HepG2 (cell line): ENCODE data around the gene KDM2B. TPM values are rescaled to one million over a fixed set of nuclear protein-coding genes. Genes with fewer than 3 reads are reported as not detected.

ENCODE experiments used
- ATAC-seq: fragments of 200-7000 bp; cut with Tn5 transposase; 3 replicates; pipeline ENCODE4 v1.9.1; 2020; ENCODE audit warnings: mild to moderate bottlenecking, moderate library complexity
- BruUV-seq: library from RNA; stranded (reverse); fragments of 400-500 nt; replicated peaks from 2 replicates; lab custom pipeline; 2021; lab: Mats Ljungman, UMichigan
- CTCF ChIA-PET: fragments of 300-600 bp; formaldehyde crosslinking; extraction: SDS; loops from one replicate; lab custom pipeline; 2021; ENCODE audit warnings: low total read pairs, inconsistent platforms, low intra/inter-chr PET ratio; lab: Yijun Ruan, JAX
- POLR2A ChIA-PET: fragments of 350-600 bp; sonication (Branson Sonifier 250); formaldehyde crosslinking; loops from one replicate; lab custom pipeline; 2020; ENCODE audit warnings: antibody characterized with exemption, inconsistent platforms; lab: Yijun Ruan, JAX
- DNase-seq: peaks from one replicate; pipeline ENCODE4 v3.0.0-alpha.2; 2015; ENCODE audit warnings: low spot score
- FAIRE-seq: peaks from 3 replicates; lab custom pipeline; 2011; peaks lifted over from hg19 to GRCh38; lab: Jason Lieb, UNC
- H2AFZ ChIP-seq: one replicate; pipeline ENCODE4 v1.6.1; 2011; ENCODE audit warnings: low read length, inconsistent platforms
- H3K27ac ChIP-seq: fragments of 300-600 bp; 3 replicates; pipeline ENCODE4 v1.8.0; 2011; ENCODE audit warnings: mixed run types, mild to moderate bottlenecking, mixed read lengths, low read length, inconsistent platforms; ENCODE audit not compliant: insufficient read depth; ENCODE audit errors: extremely low read length
- H3K27me3 ChIP-seq, 2 experiments: fragments of 200-600 bp in 1 of 2; 2 replicates in 1 of 2; 3 replicates in 1 of 2; pipeline versions ENCODE4 v1.6.0 to v1.8.0; 2011; ENCODE audit warnings: low read length in 2 of 2, mild to moderate bottlenecking in 2 of 2, moderate library complexity in 2 of 2, inconsistent platforms in 1 of 2; ENCODE audit not compliant: insufficient read depth in 2 of 2, control insufficient read depth in 1 of 2
- H3K36me3 ChIP-seq, 2 experiments: fragments of 200-600 bp in 1 of 2; replicated peaks in 1 of 2; 2 replicates in 1 of 2; 3 replicates in 1 of 2; pipeline versions ENCODE4 v1.5.1 to v1.8.0; 2011; ENCODE audit warnings: low read length in 2 of 2, inconsistent platforms in 1 of 2; ENCODE audit not compliant: insufficient read depth in 2 of 2, control insufficient read depth in 1 of 2
- H3K4me1 ChIP-seq: 2 replicates; pipeline ENCODE4 v1.5.1; 2012; ENCODE audit warnings: low read length, inconsistent platforms; ENCODE audit not compliant: insufficient read depth
- H3K4me2 ChIP-seq: 2 replicates; pipeline ENCODE4 v1.6.0; 2011; ENCODE audit warnings: low read depth, low read length, inconsistent platforms
- H3K4me3 ChIP-seq, 3 experiments: fragments of 200-600 bp in 1 of 3; sonication (generic), shearing (Covaris generic) in 1 of 3; replicated peaks in 1 of 3; 2 replicates each; pipeline ENCODE4 v1.5.1; 2011 to 2016; ENCODE audit warnings: low read length in 3 of 3, inconsistent platforms in 2 of 3, low read depth in 2 of 3, mild to moderate bottlenecking in 2 of 3, control low read depth in 1 of 3, mixed read lengths in 1 of 3; ENCODE audit not compliant: insufficient read depth in 1 of 3
- H3K79me2 ChIP-seq: one replicate; pipeline ENCODE4 v1.6.1; 2011; ENCODE audit warnings: low read length, inconsistent platforms; ENCODE audit not compliant: insufficient read depth
- H3K9ac ChIP-seq: 2 replicates; pipeline ENCODE4 v1.6.0; 2011; ENCODE audit warnings: mild to moderate bottlenecking, low read depth, low read length, inconsistent platforms; ENCODE audit not compliant: insufficient read depth
- H3K9me3 ChIP-seq: 2 replicates; pipeline ENCODE4 v1.5.1; 2012; ENCODE audit warnings: mild to moderate bottlenecking, low read length
- H4K20me1 ChIP-seq: 2 replicates; pipeline ENCODE4 v1.6.0; 2011; ENCODE audit warnings: inconsistent platforms, mild to moderate bottlenecking, low read length, moderate library complexity; ENCODE audit not compliant: insufficient read depth
- AKAP8 ChIP-seq: sonication (generic); formaldehyde crosslinking; IDR thresholded peaks from 2 replicates; pipeline ENCODE4 v1.5.1; 2020; ENCODE audit warnings: mild to moderate bottlenecking, missing genetic modification reagents
- HDAC1 ChIP-seq: sonication (generic); formaldehyde crosslinking; IDR thresholded peaks from 2 replicates; pipeline ENCODE4 v1.5.1; 2020; ENCODE audit warnings: mild to moderate bottlenecking, missing genetic modification reagents
- HINFP ChIP-seq: sonication (generic); formaldehyde crosslinking; IDR thresholded peaks from 2 replicates; pipeline ENCODE4 v1.4.0; 2020; ENCODE audit warnings: low read depth, mild to moderate bottlenecking, missing genetic modification reagents
- PHF21A ChIP-seq: sonication (generic); formaldehyde crosslinking; IDR thresholded peaks from 2 replicates; pipeline ENCODE4 v1.5.0; 2020; ENCODE audit warnings: mild to moderate bottlenecking, missing genetic modification reagents
- SCMH1 ChIP-seq: sonication (generic); formaldehyde crosslinking; IDR thresholded peaks from 2 replicates; pipeline ENCODE4 v1.9.0; 2021; ENCODE audit warnings: missing genetic modification reagents, mild to moderate bottlenecking, borderline replicate concordance
- SSRP1 ChIP-seq: IDR thresholded peaks from 2 replicates; pipeline ENCODE4 v1.6.1; 2016; ENCODE audit warnings: control low read depth
- SUZ12 ChIP-seq: fragments of 150-350 bp; IDR thresholded peaks from 2 replicates; pipeline ENCODE4 v1.6.1; 2014; ENCODE audit warnings: low read depth, low read length
- THAP8 ChIP-seq: sonication (generic); formaldehyde crosslinking; IDR thresholded peaks from 2 replicates; pipeline ENCODE4 v1.5.1; 2020; ENCODE audit warnings: missing genetic modification reagents, mild to moderate bottlenecking, borderline replicate concordance
- ZNF280B ChIP-seq: sonication (generic); formaldehyde crosslinking; IDR thresholded peaks from 2 replicates; pipeline ENCODE4 v1.5.0; 2020; ENCODE audit warnings: missing genetic modification reagents, mild to moderate bottlenecking, borderline replicate concordance
- ZNF414 ChIP-seq: sonication (generic); formaldehyde crosslinking; IDR thresholded peaks from 2 replicates; pipeline ENCODE4 v1.5.0; 2020; ENCODE audit warnings: missing genetic modification reagents
- ZNF441 ChIP-seq: sonication (generic); formaldehyde crosslinking; IDR thresholded peaks from 2 replicates; pipeline ENCODE4 v1.7.0; 2021; ENCODE audit warnings: missing genetic modification reagents, borderline replicate concordance
- ZNF589 ChIP-seq: sonication (generic); formaldehyde crosslinking; conservative IDR thresholded peaks from 2 replicates; pipeline ENCODE4 v1.8.0; 2022; ENCODE audit warnings: mild to moderate bottlenecking, moderate library complexity, missing genetic modification reagents
- WGBS: methylation state at CpG from one replicate; pipeline ENCODE4 v1.1.6; 2017; ENCODE audit warnings: low lambda C conversion rate; 5-methylcytosine and 5-hydroxymethylcytosine counted together
- in situ Hi-C: cut with HindIII; loops from 2 replicates; pipeline ENCODE4 v1.10.0; 2017; ENCODE audit warnings: low pct_unique_long_range_greater_than_20kb; ENCODE audit not compliant: extremely low pct_ligation_motif_present
- intact Hi-C: fragments of 100-400 bp; cut with micrococcal nuclease; formaldehyde crosslinking; loops from one replicate; pipeline ENCODE4 v1.10.0; 2022; ENCODE audit not compliant: unreplicated experiment
- polyA plus RNA-seq, 8 experiments: library from polyadenylated mRNA; depleted of rRNA in 3 of 8; stranded (reverse) in 7 of 8; unstranded in 1 of 8; fragments of >200 nt; fragmentation: Illumina TruSeq in 4 of 8; extraction: Trizol in 4 of 8; gene quantifications; 2 replicates each; pipeline versions ENCODE4 v1.2.1 to v1.2.3, GENCODE V29; 2011 to 2016; ENCODE audit warnings: low read depth in 4 of 8, missing spikeins in 1 of 8, mixed read lengths in 1 of 8; ENCODE audit not compliant: insufficient read depth in 1 of 8
- total RNA-seq, 5 experiments: library from RNA; depleted of rRNA; stranded (reverse); fragments of >200 nt; fragmentation: Illumina TruSeq; extraction: Trizol; gene quantifications; 2 replicates each; pipeline ENCODE4 v1.2.3, GENCODE V29; 2016; ENCODE audit warnings: low read depth in 1 of 5

KDM2B gene
- total and polyA plus RNA-seq, 2 of the 13 experiments (the other 11 are each of a cell fraction or from before 2014, with no cell fraction given), result 17.5 to 26.1 TPM

GRCh38 chr12:121475279-121475678, 105.5 kb downstream of the KDM2B start:
- DNase-seq (no peak), ATAC-seq (no peak), FAIRE-seq (no peak)
- intact Hi-C loops, result no loop called here
- Histone ChIP-seq H3K27me3 (no peaks in the 10 kb centered on the region), H3K27ac (no peak overlapping the region), H3K36me3 (no peaks in the 10 kb centered on the region), H3K4me3 (no peak overlapping the region), H2AFZ (no peak overlapping the region), H3K4me2 (no peak overlapping the region), H3K9ac (no peak overlapping the region), H3K9me3 (no peaks in the 10 kb centered on the region), H3K4me1 (peaks cover 23% of the 10 kb centered on the region), H3K79me2 (no peaks in the 10 kb centered on the region), H4K20me1 (no peaks in the 10 kb centered on the region)
- WGBS, result 98% methylated on average over 2 of the region's 2 CpGs
- BruUV-seq, result no TSS peak
- POLR2A ChIA-PET, result no interaction called here
- CTCF ChIA-PET, result no interaction called here
- TF ChIP-seq THAP8 (CRISPR knock-in tag), result no peak
- TF ChIP-seq HINFP (CRISPR knock-in tag), result no peak
- TF ChIP-seq PHF21A (CRISPR knock-in tag), result no peak
- no peak for TF ChIP-seq HDAC1 (CRISPR knock-in tag)
- no peak for TF ChIP-seq ZNF441 (CRISPR knock-in tag)
- TF ChIP-seq AKAP8, result no peak
- no peak for TF ChIP-seq ZNF280B
- no peak for TF ChIP-seq SSRP1 (CRISPR knock-in tag)
- TF ChIP-seq ZNF589 (CRISPR knock-in tag), result no peak
- TF ChIP-seq SUZ12, result no peak
- no peak for TF ChIP-seq ZNF414 (CRISPR knock-in tag)
- no peak for TF ChIP-seq SCMH1
- in situ Hi-C loops, result no loop called here
